Fibroblast of the aortic adventitia (primary cell): Measurements from ENCODE around the gene ANAPC7. TPM values are rescaled to one million over a fixed set of nuclear protein-coding genes. Genes with fewer than 3 reads are reported as not detected.
"Not testable (repeated sequence)": the region's sequence is repeated elsewhere in the genome, so short reads cannot be mapped to it uniquely, and the experiment has no call there.

Experiments used
- DNase-seq: peaks from one replicate; pipeline ENCODE4 v3.0.0-alpha.2; 2010; ENCODE audit warnings: low read depth
- H3K4me3 ChIP-seq: 2 replicates; pipeline ENCODE4 v1.5.1; 2011; ENCODE audit warnings: low read depth, mild to moderate bottlenecking, control low read depth, low read length, moderate library complexity
- total RNA-seq: library from RNA; depleted of rRNA; stranded (reverse); fragments of >200 nt; gene quantifications from 2 replicates; pipeline ENCODE4 v1.2.3, GENCODE V29; 2012; ENCODE audit warnings: low replicate concordance
- TF ChIP-seq, protein P1 (sequence below): IDR thresholded peaks from 2 replicates; pipeline ENCODE4 v1.5.1; 2011; ENCODE audit warnings: mild to moderate bottlenecking, low read length, control low read depth, inconsistent platforms; ENCODE audit not compliant: insufficient read depth

ANAPC7 gene
- total RNA-seq, 1 donor, result 41.0 TPM

DNA sequence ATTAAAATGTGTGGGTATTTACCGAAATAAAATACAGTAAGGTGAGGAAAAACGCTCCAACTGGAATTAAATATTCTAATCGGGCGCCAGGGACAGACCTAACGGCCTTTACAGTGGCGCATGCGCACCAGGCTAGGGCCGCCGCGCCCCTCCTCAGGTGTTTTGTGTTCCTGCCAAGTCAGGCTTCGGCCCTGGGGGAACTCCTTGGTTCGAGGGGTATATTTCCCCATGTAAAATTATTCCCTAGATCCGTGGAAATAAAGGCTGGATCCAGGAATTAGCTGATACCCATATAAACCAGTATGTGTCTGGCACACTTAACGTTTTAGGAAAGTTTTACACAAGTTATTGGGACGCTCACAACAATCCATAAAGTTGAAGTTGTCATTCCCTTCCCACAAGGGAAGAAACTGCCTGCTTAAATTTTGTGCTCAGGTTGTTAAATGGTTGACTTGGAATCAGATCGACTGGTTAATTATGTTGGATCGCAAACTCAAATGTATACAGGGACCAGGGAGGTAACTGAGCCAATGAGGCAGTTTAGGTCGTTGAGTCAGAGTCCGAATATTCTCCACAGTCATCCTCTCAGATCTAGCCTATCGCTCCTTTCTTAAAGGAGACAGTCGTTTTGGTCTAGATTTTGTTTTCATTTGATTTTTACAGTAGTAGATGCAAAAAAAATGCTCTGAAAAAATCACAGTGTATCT is 621 bp upstream of the ANAPC7 start:
- peak; percentile 69 for DNase-seq

DNA sequence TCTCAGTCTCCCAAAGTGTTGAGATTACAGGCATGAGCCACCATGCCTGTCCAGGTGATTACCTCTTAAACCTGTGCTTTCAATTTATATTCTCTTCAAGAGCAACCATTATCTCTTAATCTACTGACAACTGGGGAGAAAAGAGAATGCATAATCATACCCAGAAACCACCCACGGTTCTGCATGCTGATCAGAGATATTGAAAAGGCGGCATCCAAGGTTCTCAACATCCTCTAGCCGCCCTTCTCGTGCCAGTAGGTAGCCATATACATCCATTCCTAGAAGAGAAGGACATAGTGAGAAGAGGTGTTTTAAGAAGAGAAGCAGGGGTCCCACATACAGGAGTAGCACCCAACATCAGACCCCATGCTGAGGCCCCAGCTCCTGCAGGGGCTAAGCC is 20.8 kb downstream of the ANAPC7 start:
- TF ChIP-seq, protein P1, sequence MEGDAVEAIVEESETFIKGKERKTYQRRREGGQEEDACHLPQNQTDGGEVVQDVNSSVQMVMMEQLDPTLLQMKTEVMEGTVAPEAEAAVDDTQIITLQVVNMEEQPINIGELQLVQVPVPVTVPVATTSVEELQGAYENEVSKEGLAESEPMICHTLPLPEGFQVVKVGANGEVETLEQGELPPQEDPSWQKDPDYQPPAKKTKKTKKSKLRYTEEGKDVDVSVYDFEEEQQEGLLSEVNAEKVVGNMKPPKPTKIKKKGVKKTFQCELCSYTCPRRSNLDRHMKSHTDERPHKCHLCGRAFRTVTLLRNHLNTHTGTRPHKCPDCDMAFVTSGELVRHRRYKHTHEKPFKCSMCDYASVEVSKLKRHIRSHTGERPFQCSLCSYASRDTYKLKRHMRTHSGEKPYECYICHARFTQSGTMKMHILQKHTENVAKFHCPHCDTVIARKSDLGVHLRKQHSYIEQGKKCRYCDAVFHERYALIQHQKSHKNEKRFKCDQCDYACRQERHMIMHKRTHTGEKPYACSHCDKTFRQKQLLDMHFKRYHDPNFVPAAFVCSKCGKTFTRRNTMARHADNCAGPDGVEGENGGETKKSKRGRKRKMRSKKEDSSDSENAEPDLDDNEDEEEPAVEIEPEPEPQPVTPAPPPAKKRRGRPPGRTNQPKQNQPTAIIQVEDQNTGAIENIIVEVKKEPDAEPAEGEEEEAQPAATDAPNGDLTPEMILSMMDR, result no peak
- no peak for DNase-seq
- H3K4me3 ChIP-seq, result no peak overlapping the region

More for the DNA sequence above, 621 bp upstream of the ANAPC7 start:
- TF ChIP-seq, protein P1, result no peak
- H3K4me3 ChIP-seq, result peak overlapping the region; percentile 93

DNA sequence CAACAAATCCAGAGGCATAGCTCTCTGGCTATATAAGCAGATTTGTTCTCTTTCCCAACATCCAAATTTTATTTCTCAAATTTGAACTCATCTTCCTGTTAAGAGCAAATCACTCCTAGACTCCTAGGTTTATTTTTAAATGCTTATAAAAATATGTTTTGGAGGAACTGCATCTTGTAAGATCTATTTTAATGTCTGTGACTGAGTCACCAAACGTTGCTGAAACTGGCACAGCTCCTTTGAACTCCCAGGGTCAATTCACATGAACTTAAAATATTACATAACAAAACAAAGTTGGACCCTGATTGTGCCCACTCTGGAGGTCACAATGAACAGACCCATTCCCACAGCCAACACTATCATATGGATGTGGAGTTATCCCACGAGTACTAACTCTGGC is 23.9 kb downstream of the ANAPC7 start:
- H3K4me3 ChIP-seq, result no peak overlapping the region
- TF ChIP-seq, protein P1, result no peak
- DNase-seq, result no peak

DNA sequence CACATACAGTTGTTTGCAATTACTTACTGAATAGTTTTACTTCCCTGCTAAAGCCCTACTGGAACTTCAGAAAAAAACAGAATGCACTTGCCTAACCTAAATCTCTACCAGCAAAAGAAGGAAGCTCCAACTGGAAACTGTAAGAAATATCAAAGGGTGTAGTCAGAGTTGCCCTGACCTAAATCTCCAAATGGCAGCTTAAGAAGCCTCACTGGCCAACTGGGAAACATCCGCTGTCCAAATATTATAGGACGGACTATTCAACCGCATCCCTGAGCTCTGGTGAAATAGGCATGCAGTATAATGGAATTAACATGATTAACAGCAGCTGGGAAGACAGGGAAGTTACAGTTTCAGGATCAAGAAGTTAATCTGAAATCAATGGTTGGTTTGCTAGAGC is 24.3 kb downstream of the ANAPC7 start:
- H3K4me3 ChIP-seq, result no peak overlapping the region
- no peak for DNase-seq
- TF ChIP-seq, protein P1, result no peak

DNA sequence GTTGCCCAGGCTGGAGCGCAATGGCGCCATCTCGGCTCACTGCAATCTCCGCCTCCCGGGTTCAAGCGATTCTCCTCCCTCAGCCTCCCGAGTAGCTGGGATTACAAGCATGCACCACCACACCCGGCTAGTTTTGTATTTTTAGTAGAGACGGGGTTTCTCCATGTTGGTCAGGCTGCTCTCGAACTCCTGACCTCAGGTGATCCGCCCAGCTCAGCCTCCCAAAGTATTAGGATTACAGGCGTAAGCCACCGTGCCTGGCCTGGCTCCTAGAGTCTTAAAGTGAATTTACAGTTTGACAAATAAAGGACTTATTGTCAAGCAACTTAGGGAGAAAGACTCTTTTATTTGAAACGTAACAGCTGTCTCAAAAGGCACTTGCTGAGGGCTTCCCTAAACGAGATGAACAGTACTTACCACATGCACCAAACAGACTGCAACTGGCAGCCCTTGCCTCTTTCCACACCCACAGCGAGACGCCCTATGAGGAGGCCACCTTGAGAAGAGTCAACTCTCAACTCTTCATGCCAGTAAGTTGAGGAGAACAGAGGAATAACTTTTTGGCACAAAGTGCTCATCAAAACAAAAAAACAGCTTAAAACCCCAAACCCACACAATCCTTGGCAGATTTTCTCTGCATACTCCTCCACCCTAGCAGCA is 25.2 kb downstream of the ANAPC7 start:
- not testable (repeated sequence) for H3K4me3 ChIP-seq, DNase-seq

DNA sequence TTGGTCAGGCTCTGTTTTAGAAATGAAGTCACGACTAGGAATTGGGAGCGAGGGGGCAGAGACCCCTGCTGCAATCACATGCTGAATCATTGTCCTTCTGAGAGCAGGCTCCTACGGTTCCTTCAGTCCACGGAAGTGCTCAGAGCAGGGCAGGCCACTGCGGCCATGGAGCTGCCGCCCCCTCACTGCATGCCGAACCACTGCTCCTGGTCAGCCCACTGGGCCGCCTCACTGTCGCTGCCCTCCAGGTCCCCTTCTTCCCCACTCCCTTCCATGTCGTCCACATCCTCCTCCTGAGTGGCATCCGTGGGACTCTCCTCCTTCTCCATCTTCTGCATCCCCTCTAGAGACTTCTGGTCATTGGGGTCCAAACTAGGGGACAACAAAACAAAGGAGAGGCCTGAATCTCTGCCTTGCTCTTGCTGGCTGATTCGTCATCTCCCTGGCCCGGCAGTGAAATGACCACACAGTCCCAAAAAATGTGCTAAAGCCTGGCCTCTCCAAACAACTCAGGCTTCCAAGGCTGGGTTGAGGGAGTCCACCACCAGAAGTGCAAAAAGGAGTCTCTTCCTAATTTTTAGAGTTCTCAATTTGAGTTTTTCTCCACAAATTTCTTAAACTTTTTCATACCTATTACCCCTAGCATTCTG is 29.4 kb downstream of the ANAPC7 start:
- DNase-seq, result no peak
- no peak overlapping the region for H3K4me3 ChIP-seq
- TF ChIP-seq, protein P1, result no peak

DNA sequence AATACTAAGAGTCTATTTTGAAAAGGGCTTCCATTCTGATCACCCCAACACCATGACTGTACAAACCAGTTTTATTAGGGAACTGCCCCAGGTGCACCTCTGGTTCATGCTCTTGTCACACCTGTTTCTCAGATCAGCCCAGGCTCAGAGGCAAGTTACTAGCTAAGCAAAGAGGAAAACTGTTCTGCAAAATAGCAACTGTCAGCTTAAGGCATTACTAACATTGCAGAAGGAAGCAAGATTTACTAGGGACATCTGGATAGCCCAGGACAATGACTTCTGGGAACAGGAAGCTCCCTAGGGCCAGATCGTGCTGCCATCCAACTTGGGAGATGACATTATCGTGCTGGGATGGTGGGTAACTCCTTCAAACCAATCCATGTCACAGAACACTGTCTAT is 30.1 kb downstream of the ANAPC7 start:
- no peak for DNase-seq
- TF ChIP-seq, protein P1, result no peak
- no peak overlapping the region for H3K4me3 ChIP-seq
